ENCODE data around the gene TSC22D3.

DNA sequence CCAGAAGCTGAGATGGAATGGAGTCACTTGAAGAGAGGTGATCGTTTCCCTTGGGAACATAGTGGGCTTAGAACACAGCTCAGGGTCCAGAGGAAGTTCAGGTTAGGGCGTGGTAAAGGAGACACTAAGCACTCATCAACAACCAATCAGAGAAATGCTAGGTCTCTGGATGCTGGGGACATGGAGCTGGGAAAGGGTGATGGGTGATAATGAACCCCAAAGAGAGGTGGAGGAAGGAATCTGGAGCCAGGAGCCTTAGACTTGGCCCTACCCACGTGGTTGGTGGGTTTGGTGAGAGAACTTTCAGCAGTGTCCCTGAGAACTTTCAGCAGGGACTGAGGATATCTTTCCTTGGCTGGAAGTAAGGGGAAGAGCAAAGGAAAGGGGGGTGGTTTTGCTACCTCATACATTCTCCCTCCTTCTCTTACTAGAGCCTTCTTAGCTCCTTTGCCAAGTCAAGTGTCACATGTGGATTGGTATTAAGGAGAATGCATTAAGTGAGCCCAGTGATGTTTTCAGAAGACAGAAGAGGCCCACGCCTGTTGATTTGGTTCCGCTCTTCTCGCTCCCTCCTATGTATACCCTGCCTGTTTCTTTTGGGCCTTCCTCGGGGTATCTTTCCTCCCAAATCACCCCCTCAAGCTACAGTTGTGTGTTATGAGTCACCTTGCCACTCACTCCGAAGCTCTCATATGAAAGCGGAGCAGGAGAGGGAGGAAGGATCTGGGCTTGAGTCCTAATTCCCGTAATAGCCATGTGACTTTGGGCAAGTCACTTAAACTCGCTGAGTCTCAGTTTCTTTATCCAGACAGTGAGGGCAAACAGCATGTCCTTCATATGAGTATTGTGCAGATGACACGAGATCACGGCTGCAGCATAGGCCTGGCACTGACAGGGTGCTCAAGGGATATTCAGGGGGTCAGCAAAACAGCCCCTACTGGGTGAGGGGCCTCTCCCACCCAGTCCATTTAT lies 63.1 kb downstream of the TSC22D3 start:
- TF ChIP-seq, protein P1, sequence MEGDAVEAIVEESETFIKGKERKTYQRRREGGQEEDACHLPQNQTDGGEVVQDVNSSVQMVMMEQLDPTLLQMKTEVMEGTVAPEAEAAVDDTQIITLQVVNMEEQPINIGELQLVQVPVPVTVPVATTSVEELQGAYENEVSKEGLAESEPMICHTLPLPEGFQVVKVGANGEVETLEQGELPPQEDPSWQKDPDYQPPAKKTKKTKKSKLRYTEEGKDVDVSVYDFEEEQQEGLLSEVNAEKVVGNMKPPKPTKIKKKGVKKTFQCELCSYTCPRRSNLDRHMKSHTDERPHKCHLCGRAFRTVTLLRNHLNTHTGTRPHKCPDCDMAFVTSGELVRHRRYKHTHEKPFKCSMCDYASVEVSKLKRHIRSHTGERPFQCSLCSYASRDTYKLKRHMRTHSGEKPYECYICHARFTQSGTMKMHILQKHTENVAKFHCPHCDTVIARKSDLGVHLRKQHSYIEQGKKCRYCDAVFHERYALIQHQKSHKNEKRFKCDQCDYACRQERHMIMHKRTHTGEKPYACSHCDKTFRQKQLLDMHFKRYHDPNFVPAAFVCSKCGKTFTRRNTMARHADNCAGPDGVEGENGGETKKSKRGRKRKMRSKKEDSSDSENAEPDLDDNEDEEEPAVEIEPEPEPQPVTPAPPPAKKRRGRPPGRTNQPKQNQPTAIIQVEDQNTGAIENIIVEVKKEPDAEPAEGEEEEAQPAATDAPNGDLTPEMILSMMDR (IDR thresholded peaks at IDR 0.05; ENCODE audit: insufficient read depth, low read length, poor library complexity, severe bottlenecking), result no peak
- no peak for TF ChIP-seq EZH2phosphoT487 (conservative IDR thresholded peaks at IDR 0.05; ENCODE audit: low read length)

Measured in SU-DHL-6 (cell line).